AG10803 (cell line): ENCODE measurements around the gene LSAMP.
"Not testable (repeated sequence)": the region's sequence is repeated elsewhere in the genome, so short reads cannot be mapped to it uniquely, and the experiment has no call there.

Experiments
- DNase-seq: peaks from one replicate; pipeline ENCODE4 v3.0.0; 2010; ENCODE audit warnings: low read depth
- H3K4me3 ChIP-seq: 2 replicates; pipeline ENCODE4 v1.5.1; 2011; ENCODE audit warnings: mild to moderate bottlenecking, low read length, control low read depth
- CTCF ChIP-seq: conservative IDR thresholded peaks from 2 replicates; pipeline ENCODE4 v1.5.1; 2011; ENCODE audit warnings: mild to moderate bottlenecking, low read length, control low read depth, inconsistent platforms

LSAMP gene

GRCh38 chr3:115772951-115773350 lies 672.3 kb downstream of the LSAMP start:
- no peak for TF ChIP-seq CTCF
- no peak for DNase-seq
- H3K4me3 ChIP-seq, result no peak overlapping the region

- no peak for TF ChIP-seq CTCF
- no peak for DNase-seq
- no peak overlapping the region for H3K4me3 ChIP-seq
Measured at GRCh38 chr3:115768661-115769060, 676.6 kb downstream of the LSAMP start.

GRCh38 chr3:115766587-115767482 lies 678.5 kb downstream of the LSAMP start:
- peak; percentile 45 for DNase-seq
- TF ChIP-seq CTCF, result no peak

GRCh38 chr3:115761927-115762305 lies 683.4 kb downstream of the LSAMP start:
- no peak for TF ChIP-seq CTCF
- no peak for DNase-seq
- no peak overlapping the region for H3K4me3 ChIP-seq

More at GRCh38 chr3:115766587-115767482, 678.5 kb downstream of the LSAMP start:
- no peak overlapping the region for H3K4me3 ChIP-seq

- no peak for DNase-seq
- no peak overlapping the region for H3K4me3 ChIP-seq
- no peak for TF ChIP-seq CTCF
Measured at GRCh38 chr3:115760716-115761115, 684.6 kb downstream of the LSAMP start.

- H3K4me3 ChIP-seq, result no peak overlapping the region
- no peak for DNase-seq
- no peak for TF ChIP-seq CTCF
Measured at GRCh38 chr3:115758076-115758763, 687.1 kb downstream of the LSAMP start.

GRCh38 chr3:115752978-115753377 lies 692.3 kb downstream of the LSAMP start:
- not testable (repeated sequence) for H3K4me3 ChIP-seq, DNase-seq
